Effector memory CD8-positive, alpha-beta T cell (primary cell): Measurements from ENCODE around the gene UBE2K.
A peak's percentile ranks its signal among the peaks of the same experiment; 100 is the strongest.
"Not testable (repeated sequence)": the region's sequence is repeated elsewhere in the genome, so short reads cannot be mapped to it uniquely, and the experiment has no call there.

Source experiments
- ATAC-seq: fragments of 150-1000 bp; cut with Tn5 transposase; replicated peaks from 2 replicates; pipeline ENCODE4 v1.10.0; 2021; ENCODE audit warnings: mild to moderate bottlenecking, moderate library complexity
- DNase-seq, 3 experiments: peaks; one replicate each; pipeline ENCODE4 v3.0.0; 2021
- H3K27ac Mint-ChIP-seq, 2 donors: one replicate each; pipeline ENCODE4 v1.8.0; 2022; ENCODE audit warnings: mild to moderate bottlenecking in 2 of 2, mixed read lengths in 2 of 2, moderate library complexity in 2 of 2
- H3K27me3 Mint-ChIP-seq, 2 donors: one replicate each; pipeline ENCODE4 v1.8.0; 2022; ENCODE audit warnings: mixed read lengths in 2 of 2
- H3K36me3 Mint-ChIP-seq: one replicate; pipeline ENCODE4 v1.8.0; 2022; ENCODE audit warnings: mild to moderate bottlenecking, moderate library complexity, mixed read lengths; ENCODE audit not compliant: insufficient read depth
- H3K4me1 Mint-ChIP-seq, 2 donors: one replicate each; pipeline ENCODE4 v1.8.0; 2022; ENCODE audit warnings: low read depth in 2 of 2, mixed read lengths in 2 of 2
- H3K4me3 Mint-ChIP-seq, 2 donors: one replicate each; pipeline ENCODE4 v1.8.0; 2022; ENCODE audit warnings: mild to moderate bottlenecking in 2 of 2, mixed read lengths in 2 of 2, moderate library complexity in 2 of 2
- H3K9me3 Mint-ChIP-seq, 2 donors: one replicate each; pipeline ENCODE4 v1.8.0; 2022; ENCODE audit warnings: mixed read lengths in 2 of 2
- total RNA-seq, 9 experiments: gene quantifications; one replicate each; lab custom pipeline; 2026; lab: John Stamatoyannopoulos, UW

UBE2K gene
- 34.3 to 77.4 (median 56.1) reads per million in 9 experiments for total RNA-seq

DNA sequence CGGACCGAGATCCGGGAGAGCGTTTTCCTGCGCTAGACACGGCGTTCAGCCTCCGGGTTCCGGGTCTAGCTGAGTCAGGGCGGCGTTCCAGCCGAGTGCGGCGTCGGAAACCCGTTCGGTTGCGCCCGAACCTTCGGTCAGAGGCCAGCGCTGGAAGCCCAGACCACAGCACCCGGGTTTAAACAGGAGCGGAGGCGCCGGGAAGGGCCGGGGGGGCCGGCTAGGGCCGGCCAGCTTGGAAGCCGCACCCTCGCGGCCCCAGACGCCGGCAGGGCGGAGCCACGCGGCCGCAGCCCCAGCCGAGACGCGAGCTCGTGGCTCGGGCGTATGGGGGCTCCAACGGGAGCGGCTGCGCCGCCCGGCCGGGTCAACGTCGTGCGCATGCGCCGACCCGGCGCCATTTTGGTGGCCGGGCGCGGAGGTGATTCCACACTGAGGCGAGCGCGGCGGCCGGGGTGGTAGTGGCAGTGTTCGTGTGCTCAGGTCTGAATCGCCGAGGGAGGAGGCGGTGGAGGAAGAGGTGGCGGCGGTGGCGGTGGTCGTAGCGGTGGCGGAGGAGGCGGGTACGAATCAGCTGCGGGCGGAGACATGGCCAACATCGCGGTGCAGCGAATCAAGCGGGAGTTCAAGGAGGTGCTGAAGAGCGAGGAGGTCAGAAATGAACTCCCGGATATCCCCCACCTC, at the start of gene UBE2K:
Gene UBE2K, plus strand, starts transcription at position 397 of the 684 bp plus-strand sequence. Its CDS starts 192 bp downstream, at position 589.
- DNase-seq = peak; percentile 83 to 90 (median 88)
- H3K4me1 Mint-ChIP-seq = peaks cover 31 to 41% of the 10 kb centered on the region in 2 donors
- H3K9me3 Mint-ChIP-seq = no peaks in the 10 kb centered on the region
- ATAC-seq = peak; percentile 84
- peak within 1 kb of the TSS; percentile 94 to 99 for H3K4me3 Mint-ChIP-seq
- no peaks in the 10 kb centered on the region for H3K27me3 Mint-ChIP-seq
- peaks cover 40% of the 10 kb centered on the region for H3K36me3 Mint-ChIP-seq
- H3K27ac Mint-ChIP-seq = peak within 1 kb of the TSS; percentile 98 to 100

DNA sequence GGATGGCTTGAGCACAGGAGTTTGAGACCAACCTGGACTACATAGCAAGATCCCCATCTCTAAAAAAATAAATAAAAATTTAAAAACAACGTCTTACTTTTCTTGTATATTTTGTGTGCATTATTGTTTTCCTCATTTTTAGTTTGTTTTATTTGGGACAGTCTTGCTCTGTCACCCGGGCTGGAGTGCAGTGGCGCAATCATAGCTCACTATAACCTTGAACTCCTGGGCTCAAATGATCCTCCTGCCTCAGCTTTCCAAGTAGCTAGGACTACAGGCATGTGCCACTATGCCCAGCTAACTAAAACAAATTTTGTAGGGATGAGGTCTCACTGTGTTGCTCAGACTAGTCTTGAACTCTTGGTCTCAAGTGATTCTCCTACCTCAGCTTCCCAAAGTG, 49.7 kb upstream of the UBE2K start:
- DNase-seq (no peak), ATAC-seq (no peak)
- Mint-ChIP-seq H3K4me1 (no peaks in the 10 kb centered on the region), H3K9me3 (no peaks in the 10 kb centered on the region), H3K27me3 (no peaks in the 10 kb centered on the region), H3K4me3 (no peak overlapping the region), H3K36me3 (peaks cover 3% of the 10 kb centered on the region), H3K27ac (no peak overlapping the region)

DNA sequence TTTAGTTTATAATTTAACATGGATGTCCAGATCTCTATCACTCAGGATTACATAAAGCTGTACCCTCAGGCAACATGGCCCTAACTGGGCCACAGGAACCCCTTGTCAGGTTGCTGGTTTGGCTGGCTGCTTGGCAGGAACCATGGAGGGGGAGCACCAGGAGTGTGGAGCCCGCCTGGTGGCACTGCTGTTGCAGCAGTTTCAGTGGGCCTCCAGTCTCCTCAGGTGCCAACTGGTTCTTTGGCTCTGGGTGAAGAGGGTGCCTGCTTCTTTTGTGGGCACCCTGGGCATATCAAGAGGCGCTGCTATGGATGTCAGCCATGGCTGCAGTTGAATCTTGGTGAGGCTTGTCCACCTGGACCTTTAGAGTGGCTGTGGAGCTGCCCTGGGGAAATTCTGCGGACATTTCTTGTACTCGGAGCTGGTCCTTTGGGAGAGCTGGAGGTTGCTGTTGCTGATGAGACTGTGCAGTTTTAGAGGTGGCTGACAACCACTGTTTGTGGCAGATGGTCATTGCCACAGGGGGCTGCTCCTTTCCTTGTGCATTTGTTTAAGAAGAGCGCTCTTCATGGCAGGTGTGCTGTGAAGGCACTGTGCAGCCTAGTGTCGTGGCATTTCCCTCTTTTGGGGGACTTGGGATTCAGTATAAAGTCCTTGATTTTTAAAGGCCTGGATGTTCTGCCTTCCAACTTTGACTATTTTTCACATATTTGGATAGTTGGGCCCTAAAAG, 48.9 kb upstream of the UBE2K start:
- H3K27ac Mint-ChIP-seq = no peak overlapping the region
- H3K4me1 Mint-ChIP-seq = no peaks in the 10 kb centered on the region
- DNase-seq = no peak
- H3K27me3 Mint-ChIP-seq = no peaks in the 10 kb centered on the region
- H3K4me3 Mint-ChIP-seq = no peak overlapping the region
- no peaks in the 10 kb centered on the region for H3K9me3 Mint-ChIP-seq
- peaks cover 3% of the 10 kb centered on the region for H3K36me3 Mint-ChIP-seq
- ATAC-seq = no peak

GRCh38 chr4:39649639-39650265, 48.2 kb upstream of the UBE2K start:
- H3K4me1 Mint-ChIP-seq = no peaks in the 10 kb centered on the region
- no peaks in the 10 kb centered on the region for H3K9me3 Mint-ChIP-seq
- DNase-seq = no peak
- H3K27me3 Mint-ChIP-seq = no peaks in the 10 kb centered on the region
- H3K27ac Mint-ChIP-seq = no peak overlapping the region
- peaks cover 3% of the 10 kb centered on the region for H3K36me3 Mint-ChIP-seq
- no peak overlapping the region for H3K4me3 Mint-ChIP-seq
- ATAC-seq = no peak

GRCh38 chr4:39651586-39651985, 46.4 kb upstream of the UBE2K start:
- not testable (repeated sequence) for H3K9me3 Mint-ChIP-seq, H3K4me3 Mint-ChIP-seq, DNase-seq

GRCh38 chr4:39655211-39655610, 42.7 kb upstream of the UBE2K start:
- H3K4me1 Mint-ChIP-seq = no peaks in the 10 kb centered on the region
- H3K4me3 Mint-ChIP-seq = no peak overlapping the region
- H3K9me3 Mint-ChIP-seq = no peaks in the 10 kb centered on the region
- no peaks in the 10 kb centered on the region for H3K27me3 Mint-ChIP-seq
- H3K36me3 Mint-ChIP-seq = peaks cover 6% of the 10 kb centered on the region
- H3K27ac Mint-ChIP-seq = no peak overlapping the region
- no peak for DNase-seq
- ATAC-seq = no peak

More at GRCh38 chr4:39651586-39651985, 46.4 kb upstream of the UBE2K start:
- ATAC-seq, H3K36me3 Mint-ChIP-seq, H3K27me3 Mint-ChIP-seq, H3K27ac Mint-ChIP-seq, H3K4me1 Mint-ChIP-seq: not testable (repeated sequence)

DNA sequence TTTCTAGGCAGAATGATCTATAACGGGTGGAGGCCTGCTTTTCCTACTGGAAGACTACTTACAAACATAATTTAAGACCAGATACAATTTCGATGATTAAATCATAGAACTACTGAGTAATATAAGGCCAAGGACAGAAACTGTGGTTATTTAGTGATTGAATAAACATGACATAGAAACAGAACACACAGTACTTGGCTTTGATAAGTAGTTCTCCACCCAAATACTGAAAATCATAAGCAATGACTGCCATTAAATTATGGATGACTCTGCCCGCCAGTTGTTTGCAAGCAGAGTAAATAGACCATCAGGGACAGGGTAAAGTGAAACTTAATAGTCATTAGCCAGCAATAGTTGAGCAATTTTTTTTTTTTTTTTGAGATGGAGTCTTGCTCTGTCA, 42.1 kb upstream of the UBE2K start:
- H3K9me3 Mint-ChIP-seq = no peaks in the 10 kb centered on the region
- H3K36me3 Mint-ChIP-seq = peaks cover 6% of the 10 kb centered on the region
- no peaks in the 10 kb centered on the region for H3K4me1 Mint-ChIP-seq
- no peak overlapping the region for H3K27ac Mint-ChIP-seq
- H3K27me3 Mint-ChIP-seq = no peaks in the 10 kb centered on the region
- H3K4me3 Mint-ChIP-seq = no peak overlapping the region
- no peak for DNase-seq
- no peak for ATAC-seq

GRCh38 chr4:39656638-39657037, 41.3 kb upstream of the UBE2K start:
- H3K4me3 Mint-ChIP-seq, ATAC-seq, DNase-seq, H3K27me3 Mint-ChIP-seq, H3K4me1 Mint-ChIP-seq, H3K27ac Mint-ChIP-seq, H3K36me3 Mint-ChIP-seq, H3K9me3 Mint-ChIP-seq: not testable (repeated sequence)

- Mint-ChIP-seq H3K27me3 (no peaks in the 10 kb centered on the region), H3K27ac (no peak overlapping the region), H3K9me3 (no peaks in the 10 kb centered on the region), H3K4me1 (no peaks in the 10 kb centered on the region), H3K4me3 (no peak overlapping the region), H3K36me3 (peaks cover 2% of the 10 kb centered on the region)
- no peak for ATAC-seq
- DNase-seq = no peak
These were observed 40.5 kb upstream of the UBE2K start for GRCh38 chr4:39657465-39657864.

- DNase-seq = no peak
- no peaks in the 10 kb centered on the region for H3K27me3 Mint-ChIP-seq
- H3K4me3 Mint-ChIP-seq = no peak overlapping the region
- peaks cover 2% of the 10 kb centered on the region for H3K36me3 Mint-ChIP-seq
- no peaks in the 10 kb centered on the region for H3K9me3 Mint-ChIP-seq
- H3K4me1 Mint-ChIP-seq = no peaks in the 10 kb centered on the region
- ATAC-seq = no peak
- no peak overlapping the region for H3K27ac Mint-ChIP-seq
These were observed 39.2 kb upstream of the UBE2K start for GRCh38 chr4:39658756-39659155.

DNA sequence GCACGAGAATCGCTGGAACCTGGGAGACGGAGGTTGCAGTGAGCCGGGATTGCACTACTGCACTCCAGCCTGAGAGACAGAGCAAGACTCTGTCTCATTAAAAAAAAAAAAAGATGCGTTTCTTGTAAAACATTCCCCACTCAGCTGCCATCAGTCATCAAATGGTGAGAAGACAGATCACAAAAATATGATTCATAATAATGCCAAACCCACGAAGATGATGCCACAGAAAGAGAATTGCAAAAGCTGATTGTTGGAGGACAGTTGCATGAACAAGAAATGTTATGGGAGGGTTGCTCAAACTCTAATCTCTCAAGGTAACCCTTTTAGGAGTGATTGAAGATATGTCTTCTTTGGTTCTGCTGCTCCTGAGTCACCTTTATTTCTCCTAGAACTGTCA, 37.9 kb upstream of the UBE2K start:
- no peaks in the 10 kb centered on the region for H3K27me3 Mint-ChIP-seq
- ATAC-seq = no peak
- H3K36me3 Mint-ChIP-seq = peaks cover 2% of the 10 kb centered on the region
- H3K4me1 Mint-ChIP-seq = no peaks in the 10 kb centered on the region
- H3K9me3 Mint-ChIP-seq = no peaks in the 10 kb centered on the region
- no peak overlapping the region for H3K4me3 Mint-ChIP-seq
- H3K27ac Mint-ChIP-seq = no peak overlapping the region
- DNase-seq = no peak

- no peak for ATAC-seq
- Mint-ChIP-seq H3K27me3 (no peaks in the 10 kb centered on the region), H3K36me3 (peaks cover 2% of the 10 kb centered on the region)
These were observed 37.2 kb upstream of the UBE2K start for GRCh38 chr4:39660757-39661156.

GRCh38 chr4:39662683-39663082, 35.3 kb upstream of the UBE2K start:
- no peaks in the 10 kb centered on the region for H3K4me1 Mint-ChIP-seq
- no peaks in the 10 kb centered on the region for H3K9me3 Mint-ChIP-seq
- H3K4me3 Mint-ChIP-seq = no peak overlapping the region
- H3K27ac Mint-ChIP-seq = no peak overlapping the region
- peaks cover 2% of the 10 kb centered on the region for H3K36me3 Mint-ChIP-seq
- no peak for ATAC-seq
- no peaks in the 10 kb centered on the region for H3K27me3 Mint-ChIP-seq
- no peak for DNase-seq

More at GRCh38 chr4:39660757-39661156, 37.2 kb upstream of the UBE2K start:
- H3K27ac Mint-ChIP-seq = no peak overlapping the region
- no peaks in the 10 kb centered on the region for H3K9me3 Mint-ChIP-seq
- DNase-seq = no peak
- no peaks in the 10 kb centered on the region for H3K4me1 Mint-ChIP-seq
- H3K4me3 Mint-ChIP-seq = no peak overlapping the region
